DND-41 (cell line): ENCODE data around the gene BTRC.

ENCODE experiments used
- EZH2 ChIP-seq: IDR thresholded peaks from 3 replicates; pipeline ENCODE4 v1.6.1; 2012; ENCODE audit warnings: borderline replicate concordance, low read depth, mild to moderate bottlenecking, moderate library complexity, low read length, inconsistent platforms; ENCODE audit not compliant: severe bottlenecking
- TF ChIP-seq, protein P1 (sequence below): IDR thresholded peaks from 2 replicates; pipeline ENCODE4 v1.5.1; 2012; ENCODE audit warnings: borderline replicate concordance, low read length, moderate library complexity, mild to moderate bottlenecking; ENCODE audit not compliant: poor library complexity, severe bottlenecking; ENCODE audit errors: extremely low read depth

DNA sequence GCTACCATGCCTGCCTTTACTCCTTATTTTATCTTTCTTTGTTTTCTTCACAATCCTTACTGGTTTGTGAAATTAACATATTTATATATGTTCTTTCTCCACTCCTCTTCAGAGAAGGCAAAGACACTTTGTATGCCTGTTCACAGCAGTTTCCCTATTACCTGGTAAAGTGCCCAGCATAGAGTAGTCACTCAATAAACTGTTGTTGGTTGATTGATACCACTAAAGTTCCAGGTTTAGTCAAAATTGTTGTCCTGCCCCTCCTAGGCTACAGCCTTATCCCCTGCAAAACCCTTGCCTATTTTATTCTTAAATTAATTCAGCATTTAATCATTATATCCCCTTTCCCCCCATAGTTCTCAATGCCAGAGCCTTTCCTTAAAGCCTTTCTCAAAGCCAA, 158.0 kb downstream of the BTRC start:
- TF ChIP-seq, protein P1, sequence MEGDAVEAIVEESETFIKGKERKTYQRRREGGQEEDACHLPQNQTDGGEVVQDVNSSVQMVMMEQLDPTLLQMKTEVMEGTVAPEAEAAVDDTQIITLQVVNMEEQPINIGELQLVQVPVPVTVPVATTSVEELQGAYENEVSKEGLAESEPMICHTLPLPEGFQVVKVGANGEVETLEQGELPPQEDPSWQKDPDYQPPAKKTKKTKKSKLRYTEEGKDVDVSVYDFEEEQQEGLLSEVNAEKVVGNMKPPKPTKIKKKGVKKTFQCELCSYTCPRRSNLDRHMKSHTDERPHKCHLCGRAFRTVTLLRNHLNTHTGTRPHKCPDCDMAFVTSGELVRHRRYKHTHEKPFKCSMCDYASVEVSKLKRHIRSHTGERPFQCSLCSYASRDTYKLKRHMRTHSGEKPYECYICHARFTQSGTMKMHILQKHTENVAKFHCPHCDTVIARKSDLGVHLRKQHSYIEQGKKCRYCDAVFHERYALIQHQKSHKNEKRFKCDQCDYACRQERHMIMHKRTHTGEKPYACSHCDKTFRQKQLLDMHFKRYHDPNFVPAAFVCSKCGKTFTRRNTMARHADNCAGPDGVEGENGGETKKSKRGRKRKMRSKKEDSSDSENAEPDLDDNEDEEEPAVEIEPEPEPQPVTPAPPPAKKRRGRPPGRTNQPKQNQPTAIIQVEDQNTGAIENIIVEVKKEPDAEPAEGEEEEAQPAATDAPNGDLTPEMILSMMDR: no peak
- TF ChIP-seq EZH2: no peak
